NCI-H2196 (cell line): ENCODE data around the gene PCGF2.

Source experiments
- DNase-seq: peaks from one replicate; lab custom pipeline; 2025; ENCODE audit not compliant: unreplicated experiment; lab: John Stamatoyannopoulos, UW

PCGF2 gene

DNA sequence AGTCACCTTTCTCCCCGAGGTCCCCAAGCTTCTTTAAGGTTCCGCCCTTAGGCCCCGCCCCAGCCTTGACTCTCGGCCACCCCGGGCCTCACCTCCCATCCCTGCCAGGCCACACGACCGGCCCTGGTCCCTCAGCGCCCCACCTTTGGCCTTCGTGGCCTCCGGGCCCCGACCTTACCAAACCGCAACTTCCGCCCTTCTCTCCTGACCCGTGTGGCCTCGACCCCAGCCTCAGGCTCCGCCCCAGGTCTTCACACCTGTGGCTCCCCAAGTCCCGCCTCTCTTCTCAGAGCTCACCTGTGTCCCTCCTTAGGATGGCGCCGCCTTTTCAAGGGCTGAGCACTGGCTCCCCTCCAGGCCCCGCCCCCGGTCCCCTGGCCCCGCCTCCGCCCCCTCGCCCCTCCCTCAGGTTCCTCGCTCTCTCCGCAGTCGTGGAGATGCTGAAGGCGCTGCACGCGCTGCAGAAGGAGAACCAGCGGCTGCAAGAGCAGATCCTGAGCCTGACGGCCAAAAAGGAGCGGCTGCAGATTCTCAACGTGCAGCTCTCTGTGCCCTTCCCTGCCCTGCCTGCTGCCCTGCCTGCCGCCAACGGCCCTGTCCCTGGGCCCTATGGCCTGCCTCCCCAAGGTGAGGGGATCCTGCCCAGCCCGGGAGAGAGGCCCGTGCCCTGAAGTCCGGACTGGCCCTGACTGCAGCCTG is 28.0 kb downstream of the PCGF2 start:
- no peak for DNase-seq

DNA sequence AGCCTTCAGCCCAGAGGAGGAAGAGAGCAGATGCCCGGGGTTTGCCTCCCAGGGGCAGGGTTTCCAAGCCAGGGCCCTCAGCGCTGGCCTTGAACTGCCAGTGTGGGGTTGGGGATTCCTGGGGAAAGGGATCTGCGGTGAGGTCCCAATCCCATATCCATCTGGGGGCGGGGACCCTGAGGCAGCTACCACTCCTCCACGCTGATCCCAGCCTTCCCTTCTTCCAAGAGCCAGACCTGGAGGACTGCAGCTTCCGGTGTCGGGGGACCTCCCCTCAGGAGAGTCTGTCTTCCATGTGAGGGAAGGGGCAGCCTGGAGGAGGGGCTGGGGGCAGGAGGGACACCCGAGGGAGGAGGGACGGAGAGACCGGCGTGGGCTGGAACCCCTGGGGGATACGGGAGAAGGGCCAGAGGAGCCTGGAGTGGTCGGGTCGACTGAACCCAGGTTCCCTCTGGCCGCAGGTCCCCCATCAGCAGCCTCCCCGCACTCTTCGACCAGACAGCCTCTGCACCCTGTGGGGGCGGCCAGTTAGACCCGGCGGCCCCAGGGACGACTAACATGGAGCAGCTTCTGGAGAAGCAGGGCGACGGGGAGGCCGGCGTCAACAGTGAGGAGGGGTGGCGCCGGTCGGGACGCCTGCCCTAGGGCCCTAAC is 28.7 kb downstream of the PCGF2 start:
- DNase-seq = no peak

GRCh38 chr17:38717139-38717745 is 30.9 kb downstream of the PCGF2 start:
- no peak for DNase-seq

DNA sequence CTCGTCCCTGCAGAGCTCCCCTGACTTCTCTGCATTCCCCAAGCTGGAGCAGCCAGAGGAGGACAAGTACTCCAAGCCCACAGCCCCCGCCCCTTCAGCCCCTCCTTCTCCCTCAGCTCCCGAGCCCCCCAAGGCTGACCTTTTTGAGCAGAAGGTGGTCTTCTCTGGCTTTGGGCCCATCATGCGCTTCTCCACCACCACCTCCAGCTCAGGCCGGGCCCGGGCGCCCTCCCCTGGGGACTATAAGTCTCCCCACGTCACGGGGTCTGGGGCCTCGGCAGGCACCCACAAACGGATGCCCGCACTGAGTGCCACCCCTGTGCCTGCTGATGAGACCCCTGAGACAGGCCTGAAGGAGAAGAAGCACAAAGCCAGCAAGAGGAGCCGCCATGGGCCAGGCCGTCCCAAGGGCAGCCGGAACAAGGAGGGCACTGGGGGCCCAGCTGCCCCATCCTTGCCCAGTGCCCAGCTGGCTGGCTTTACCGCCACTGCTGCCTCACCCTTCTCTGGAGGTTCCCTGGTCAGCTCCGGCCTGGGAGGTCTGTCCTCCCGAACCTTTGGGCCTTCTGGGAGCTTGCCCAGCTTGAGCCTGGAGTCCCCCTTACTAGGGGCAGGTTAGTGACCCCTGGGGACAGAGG is 31.6 kb downstream of the PCGF2 start:
- DNase-seq = no peak

GRCh38 chr17:38715216-38715943 is 32.8 kb downstream of the PCGF2 start:
- DNase-seq = no peak

DNA sequence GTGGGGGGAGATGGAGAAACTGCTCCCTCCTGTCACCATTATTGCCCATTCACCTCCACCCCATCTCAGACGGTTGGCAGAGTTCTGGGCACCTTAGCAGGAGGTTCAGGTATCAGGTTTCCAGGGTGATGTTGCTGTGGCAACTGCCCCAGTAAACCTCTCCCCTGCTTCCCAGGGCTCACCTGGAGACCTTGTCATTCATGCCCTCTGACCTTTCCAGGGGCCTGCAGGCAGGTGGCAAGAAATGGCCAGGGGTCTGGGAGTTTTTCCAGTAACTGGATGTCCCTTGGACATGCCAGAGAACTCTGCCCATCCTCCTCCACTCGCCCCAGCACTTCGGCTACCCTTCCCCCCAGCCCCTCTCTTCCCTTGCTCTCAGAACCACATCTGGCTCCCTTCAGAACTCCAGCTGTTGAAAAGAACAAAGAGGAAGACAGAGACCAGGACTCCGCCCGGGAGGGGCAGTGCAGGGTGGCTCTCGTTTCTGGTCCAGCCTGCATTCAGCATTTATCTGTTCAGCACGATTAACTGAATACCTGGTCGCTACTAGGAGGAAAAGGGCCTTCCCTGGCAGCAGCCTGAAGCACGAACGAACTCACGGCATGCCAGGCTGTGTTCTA is 34.6 kb downstream of the PCGF2 start:
- DNase-seq = no peak

DNA sequence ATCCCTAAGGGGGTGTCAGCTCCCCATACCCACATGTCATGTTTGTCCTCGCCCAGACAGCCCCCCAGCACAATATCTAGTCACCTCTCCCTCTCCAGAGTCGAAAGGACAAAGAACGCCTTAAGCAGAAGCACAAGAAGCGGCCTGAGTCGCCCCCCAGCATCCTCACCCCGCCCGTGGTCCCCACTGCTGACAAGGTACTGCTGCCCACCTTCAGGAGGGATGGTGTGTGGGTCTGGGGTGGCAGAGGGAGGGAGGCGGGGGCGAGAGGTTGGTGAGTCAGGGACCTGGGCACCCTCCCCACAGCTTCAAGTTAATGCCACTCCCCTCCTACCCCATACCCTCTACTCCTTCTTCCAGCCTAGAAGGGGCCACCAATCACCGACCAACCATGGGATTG is 35.5 kb downstream of the PCGF2 start:
- no peak for DNase-seq

DNA sequence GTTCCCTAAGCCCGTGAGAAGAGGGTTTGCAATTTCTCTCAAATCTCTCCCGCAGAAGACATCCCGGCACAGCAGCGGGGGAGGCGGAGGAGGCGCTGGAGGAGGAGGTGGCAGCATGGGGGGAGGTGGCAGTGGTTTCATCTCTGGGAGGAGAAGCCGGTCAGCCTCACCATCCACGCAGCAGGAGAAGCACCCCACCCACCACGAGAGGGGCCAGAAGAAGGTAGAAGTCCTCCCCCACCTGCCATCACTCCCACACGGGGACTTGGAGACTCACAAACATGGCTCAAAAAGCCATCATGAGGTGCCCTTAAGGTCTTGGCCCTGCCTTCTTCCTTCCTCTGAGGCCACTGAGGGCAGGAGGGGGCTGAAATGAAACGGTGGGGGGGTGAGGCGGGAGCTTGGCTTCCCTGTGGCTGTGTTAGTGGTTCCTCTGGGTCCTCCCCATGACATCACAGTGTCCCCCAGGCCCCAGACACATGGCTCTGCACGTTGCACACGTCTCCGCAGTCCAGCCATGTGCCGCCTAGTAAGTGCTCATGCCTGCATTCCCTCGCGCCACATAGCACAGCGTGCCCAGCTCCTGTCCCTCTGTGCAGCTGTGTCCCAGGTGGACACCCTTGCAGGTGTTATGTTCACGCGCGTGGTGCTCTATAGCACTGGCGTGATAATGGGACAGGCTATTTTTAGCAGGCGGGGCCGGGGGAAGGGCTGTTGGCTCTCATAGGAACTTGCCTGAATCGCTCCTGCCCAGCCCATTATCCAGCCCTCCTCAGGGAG is 36.2 kb downstream of the PCGF2 start:
- DNase-seq = no peak

DNA sequence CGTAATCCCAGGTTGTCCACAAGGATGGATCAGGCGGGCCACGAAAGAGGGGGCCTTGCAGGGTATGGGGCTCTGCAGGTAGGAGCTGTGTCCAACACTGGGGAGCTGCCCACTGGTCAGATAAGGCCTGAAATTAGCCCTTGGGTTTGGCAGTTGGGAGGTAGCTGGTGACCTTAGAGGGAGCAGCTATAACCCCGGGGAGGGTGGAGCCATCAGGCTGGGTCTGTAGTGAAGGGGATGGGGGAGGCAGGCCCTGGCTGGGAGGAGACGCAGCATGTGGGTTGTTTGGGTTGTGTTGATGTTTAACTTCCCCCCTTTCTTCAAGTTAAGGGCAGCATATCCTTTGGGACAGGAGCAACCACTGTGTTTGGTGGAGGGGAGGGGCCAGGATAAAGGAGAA is 37.2 kb downstream of the PCGF2 start:
- no peak for DNase-seq

- no peak for DNase-seq
These were observed 37.6 kb downstream of the PCGF2 start for GRCh38 chr17:38710604-38710962.

GRCh38 chr17:38709864-38710603 is 38.1 kb downstream of the PCGF2 start:
- no peak for DNase-seq

- DNase-seq = no peak
These were observed 38.9 kb downstream of the PCGF2 start for GRCh38 chr17:38709104-38709820.

- no peak for DNase-seq
These were observed 40.3 kb downstream of the PCGF2 start for GRCh38 chr17:38707678-38708351.

DNA sequence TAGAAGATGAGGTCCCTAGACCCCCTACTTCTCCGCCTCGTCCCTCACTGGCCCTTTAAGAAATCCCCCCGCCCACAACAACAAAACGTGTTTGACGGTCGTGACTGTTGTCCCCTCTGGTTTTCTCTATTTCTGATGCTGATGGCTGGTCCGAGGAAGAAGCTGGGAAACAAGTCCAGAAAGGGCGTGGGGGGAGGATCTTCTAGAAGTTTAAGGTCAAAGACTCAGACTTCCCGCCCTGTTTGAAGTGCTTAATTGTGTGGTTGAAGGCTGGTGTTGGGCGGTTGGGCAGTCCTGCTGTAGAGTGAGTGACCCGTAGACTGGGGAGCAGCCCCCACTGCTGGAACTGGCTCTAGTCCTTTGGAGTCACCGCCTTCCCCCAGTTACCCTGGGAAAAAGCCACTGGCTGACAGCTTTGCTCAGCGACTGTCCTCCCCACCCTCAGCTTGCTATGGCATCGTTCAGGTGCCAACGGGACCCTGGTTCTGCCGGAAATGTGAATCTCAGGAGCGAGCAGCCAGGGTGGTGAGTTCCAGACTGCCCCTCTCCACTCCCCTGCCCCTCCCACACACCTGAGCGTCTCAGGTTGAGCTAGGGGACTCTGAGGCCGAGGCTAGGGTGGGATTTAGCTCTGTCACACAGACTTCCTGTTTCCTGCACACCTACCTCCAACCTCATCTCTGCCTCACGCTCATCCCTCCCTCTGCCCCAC is 41.5 kb downstream of the PCGF2 start:
- DNase-seq = no peak

GRCh38 chr17:38705803-38706504 is 42.2 kb downstream of the PCGF2 start:
- DNase-seq = no peak

- no peak for DNase-seq
These were observed 42.7 kb downstream of the PCGF2 start for GRCh38 chr17:38705523-38705802.
